IPS-20b (cell line): ENCODE data around the gene HSPD1.
A peak's percentile ranks its signal among the peaks of the same experiment; 100 is the strongest.

Experiments
- H3K27ac ChIP-seq: one replicate; pipeline ENCODE4 v1.5.1; 2013; ENCODE audit warnings: low read length
- H3K27me3 ChIP-seq: 2 replicates; pipeline ENCODE4 v1.6.1; 2013; ENCODE audit warnings: mild to moderate bottlenecking, low read length, inconsistent platforms; ENCODE audit not compliant: insufficient read depth
- H3K36me3 ChIP-seq: 2 replicates; pipeline ENCODE4 v1.6.1; 2013; ENCODE audit warnings: low read depth, mild to moderate bottlenecking, inconsistent platforms, low read length, moderate library complexity; ENCODE audit not compliant: insufficient read depth
- H3K4me1 ChIP-seq: 2 replicates; pipeline ENCODE4 v1.6.1; 2013; ENCODE audit warnings: mild to moderate bottlenecking, control low read depth, inconsistent platforms, low read length, moderate library complexity; ENCODE audit not compliant: insufficient read depth
- H3K4me3 ChIP-seq: 2 replicates; pipeline ENCODE4 v1.5.1; 2013; ENCODE audit warnings: mild to moderate bottlenecking, low read length, inconsistent platforms
- H3K9ac ChIP-seq: 2 replicates; pipeline ENCODE4 v1.6.1; 2013; ENCODE audit warnings: low read depth, mild to moderate bottlenecking, inconsistent platforms, low read length, moderate library complexity
- H3K9me3 ChIP-seq: 2 replicates; pipeline ENCODE4 v1.6.1; 2013; ENCODE audit warnings: mild to moderate bottlenecking, low read depth, low read length, inconsistent platforms; ENCODE audit not compliant: insufficient read depth

The HSPD1 gene

DNA sequence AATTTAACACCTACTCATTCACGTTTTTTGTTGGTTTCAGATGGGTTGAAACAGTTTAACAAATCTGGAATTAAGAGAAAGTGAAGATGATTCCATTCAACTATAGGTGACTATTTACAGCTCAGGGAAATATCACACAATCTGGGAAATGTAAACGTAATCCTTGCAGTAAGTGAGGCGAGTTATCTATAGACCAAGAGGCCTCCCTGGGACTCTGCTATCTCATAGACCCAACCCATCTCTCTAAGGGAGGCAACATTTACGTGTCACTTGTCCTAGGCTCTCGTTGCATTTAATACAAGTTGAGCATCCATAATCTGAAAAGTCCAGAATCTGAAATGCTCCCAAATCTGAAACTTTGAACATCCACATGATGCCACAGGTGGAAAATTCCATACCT is 14.3 kb upstream of the HSPD1 start:
- Histone ChIP-seq H3K36me3 (no peaks in the 10 kb centered on the region), H3K9ac (no peak overlapping the region), H3K27me3 (no peaks in the 10 kb centered on the region), H3K9me3 (no peaks in the 10 kb centered on the region), H3K4me1 (peaks cover 14% of the 10 kb centered on the region), H3K4me3 (no peak overlapping the region), H3K27ac (no peak overlapping the region)

DNA sequence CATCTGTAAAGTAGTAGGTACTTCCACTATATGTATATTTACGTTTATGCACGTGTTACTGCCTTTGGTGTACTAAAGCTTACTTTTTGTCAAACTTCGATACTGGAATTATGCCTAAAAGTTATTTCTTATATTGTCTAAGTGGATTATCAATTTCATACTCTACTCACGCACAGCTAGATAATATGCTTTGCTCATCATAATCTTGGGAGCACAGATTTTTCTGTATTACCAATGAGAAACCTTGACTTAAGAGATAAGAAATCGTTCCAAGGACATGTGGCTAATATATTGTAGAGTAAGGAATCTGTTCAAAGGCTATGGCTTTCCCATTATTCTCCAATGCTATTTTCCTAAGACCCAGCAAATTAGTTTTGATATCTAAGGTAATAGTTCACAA is 7.0 kb upstream of the HSPD1 start:
- peaks cover 41% of the 10 kb centered on the region for H3K36me3 ChIP-seq

DNA sequence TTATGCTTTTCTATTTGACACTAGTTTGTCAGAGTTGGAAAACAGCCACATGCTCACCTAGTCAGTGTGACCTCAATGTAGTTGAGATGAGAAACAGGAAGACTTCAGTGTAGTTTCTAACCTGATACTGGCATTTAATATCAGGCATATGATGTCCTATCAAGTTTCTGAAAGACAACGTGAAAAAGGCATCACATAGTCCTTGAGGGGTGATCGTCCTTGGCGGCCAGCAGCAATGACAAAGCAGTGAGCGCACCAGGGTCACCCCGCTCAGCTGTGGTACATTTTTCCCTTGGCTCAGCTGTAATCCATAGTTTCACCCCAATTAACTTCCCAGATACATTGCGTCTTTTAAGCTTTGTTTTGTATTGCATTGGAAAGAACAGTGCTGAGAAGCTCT is 4.9 kb upstream of the HSPD1 start:
- Histone ChIP-seq H3K27ac (no peak overlapping the region), H3K36me3 (peaks cover 42% of the 10 kb centered on the region), H3K4me3 (no peak overlapping the region), H3K27me3 (no peaks in the 10 kb centered on the region), H3K9ac (no peak overlapping the region), H3K4me1 (peaks cover 5% of the 10 kb centered on the region; the same call in 1 of the 2 replicates), H3K9me3 (no peaks in the 10 kb centered on the region)

More for the DNA sequence above, 7.0 kb upstream of the HSPD1 start:
- Histone ChIP-seq H3K27ac (no peak overlapping the region), H3K9ac (no peak overlapping the region), H3K4me1 (peaks cover 4% of the 10 kb centered on the region; the same call in 1 of the 2 replicates), H3K27me3 (no peaks in the 10 kb centered on the region), H3K9me3 (no peaks in the 10 kb centered on the region), H3K4me3 (no peak overlapping the region)

DNA sequence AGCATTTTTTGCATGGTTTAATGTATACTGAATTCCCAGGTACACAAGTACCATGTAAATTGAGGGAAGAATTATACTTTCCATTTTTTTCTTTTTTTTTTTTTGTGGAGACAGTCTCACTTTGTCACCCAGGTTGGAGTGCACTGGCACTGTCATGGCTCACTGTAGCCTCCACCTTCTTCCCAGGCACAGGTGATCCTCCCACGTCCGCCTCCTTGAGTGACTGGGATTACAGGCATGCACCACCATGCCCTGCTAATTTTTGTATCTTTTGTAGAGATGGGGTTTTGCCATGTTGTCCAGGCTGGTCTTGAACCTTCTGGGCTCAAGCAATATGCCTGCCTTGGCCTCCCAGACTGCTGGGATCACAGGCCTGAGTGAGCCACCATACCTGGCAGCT is 4.4 kb upstream of the HSPD1 start:
- no peak overlapping the region for H3K9ac ChIP-seq
- no peaks in the 10 kb centered on the region for H3K9me3 ChIP-seq
- H3K4me1 ChIP-seq: peaks cover 5% of the 10 kb centered on the region; the same call in 1 of the 2 replicates
- H3K27ac ChIP-seq: no peak overlapping the region
- no peaks in the 10 kb centered on the region for H3K27me3 ChIP-seq
- H3K36me3 ChIP-seq: peaks cover 42% of the 10 kb centered on the region
- no peak overlapping the region for H3K4me3 ChIP-seq

DNA sequence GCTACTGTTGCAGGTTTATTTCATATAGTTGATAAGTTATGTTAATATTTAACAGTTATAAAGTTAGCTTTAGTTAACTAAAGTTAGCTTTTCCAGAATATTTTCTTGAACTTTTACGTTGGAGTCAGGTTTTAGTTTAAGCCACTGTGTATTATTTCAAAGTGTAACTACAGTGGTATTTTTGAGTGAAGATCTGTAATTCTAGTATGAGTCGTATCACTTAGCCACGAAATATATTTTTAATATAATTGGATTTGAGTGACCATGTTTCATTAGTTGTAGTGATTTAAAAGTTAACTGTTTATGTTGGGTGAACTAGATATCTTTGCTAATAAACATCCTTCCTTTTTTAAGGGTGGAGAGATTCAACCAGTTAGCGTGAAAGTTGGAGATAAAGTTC is 3.0 kb upstream of the HSPD1 start:
- H3K4me1 ChIP-seq: peaks cover 7% of the 10 kb centered on the region; the same call in 1 of the 2 replicates
- peaks cover 53% of the 10 kb centered on the region for H3K36me3 ChIP-seq
- no peaks in the 10 kb centered on the region for H3K9me3 ChIP-seq
- H3K27me3 ChIP-seq: no peaks in the 10 kb centered on the region
- peak overlapping the region; percentile 98; the same call in 1 of the 2 replicates for H3K9ac ChIP-seq
- no peak overlapping the region for H3K27ac ChIP-seq
- H3K4me3 ChIP-seq: peak overlapping the region; percentile 90

DNA sequence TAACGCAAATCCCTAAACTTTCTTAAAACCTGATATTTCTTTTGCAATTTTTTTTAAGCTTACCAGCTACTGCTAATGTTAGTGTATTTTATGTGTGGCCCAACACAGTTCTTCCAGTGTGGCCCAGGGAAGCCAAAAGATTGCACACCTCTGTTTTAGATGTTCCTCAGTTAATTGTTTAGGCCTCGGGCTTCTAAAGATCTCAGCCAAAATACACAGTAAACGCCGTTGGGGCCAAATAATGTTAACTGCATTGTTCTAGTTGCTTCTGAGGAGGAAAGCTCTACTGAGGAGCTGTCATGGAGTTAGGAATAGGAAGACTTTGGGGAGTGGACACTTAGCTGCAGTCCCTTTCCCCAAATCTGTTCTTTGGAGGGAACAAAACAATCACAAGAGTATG is 2.6 kb upstream of the HSPD1 start:
- H3K4me3 ChIP-seq: peak overlapping the region; percentile 90
- H3K4me1 ChIP-seq: peaks cover 11% of the 10 kb centered on the region; the same call in 1 of the 2 replicates
- H3K9ac ChIP-seq: peak overlapping the region; percentile 98; the same call in 1 of the 2 replicates
- H3K9me3 ChIP-seq: no peaks in the 10 kb centered on the region
- no peaks in the 10 kb centered on the region for H3K27me3 ChIP-seq
- peaks cover 58% of the 10 kb centered on the region for H3K36me3 ChIP-seq
- no peak overlapping the region for H3K27ac ChIP-seq

DNA sequence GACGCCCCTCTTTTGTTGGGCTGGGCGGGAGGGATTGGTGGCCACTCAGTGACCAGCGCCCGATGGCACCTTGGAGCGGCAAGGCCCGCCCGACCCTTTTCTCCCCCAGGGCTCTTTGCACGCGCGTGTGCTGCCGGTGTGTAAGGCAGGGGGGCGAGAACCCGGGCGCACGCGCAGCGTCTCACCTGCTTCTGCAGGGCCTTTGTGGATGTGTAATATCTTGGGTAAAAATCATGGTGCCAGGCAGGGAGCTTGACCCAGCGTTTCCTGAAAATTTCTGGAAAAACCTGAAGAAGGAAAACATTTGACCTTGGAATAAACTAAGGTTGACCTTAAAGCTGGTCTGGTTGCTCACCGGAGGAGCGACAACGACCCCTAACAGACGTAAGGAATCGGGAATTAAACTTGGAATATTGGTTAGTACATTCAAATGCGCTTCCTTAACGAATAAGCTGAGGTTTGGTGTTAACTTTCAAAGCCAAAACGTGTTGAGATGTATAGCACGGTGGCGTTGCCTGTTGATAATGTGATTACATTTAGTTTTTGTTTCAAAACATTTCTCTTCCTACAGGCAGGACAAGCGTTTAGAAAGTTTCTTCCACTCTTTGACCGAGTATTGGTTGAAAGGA is 977 bp upstream of the HSPD1 start:
- Histone ChIP-seq H3K36me3 (peaks cover 69% of the 10 kb centered on the region), H3K4me1 (peaks cover 15% of the 10 kb centered on the region; the same call in 1 of the 2 replicates), H3K9me3 (no peaks in the 10 kb centered on the region), H3K4me3 (peak overlapping the region; percentile 90), H3K9ac (peak overlapping the region; percentile 98), H3K27ac (peak overlapping the region; percentile 87), H3K27me3 (no peaks in the 10 kb centered on the region)

DNA sequence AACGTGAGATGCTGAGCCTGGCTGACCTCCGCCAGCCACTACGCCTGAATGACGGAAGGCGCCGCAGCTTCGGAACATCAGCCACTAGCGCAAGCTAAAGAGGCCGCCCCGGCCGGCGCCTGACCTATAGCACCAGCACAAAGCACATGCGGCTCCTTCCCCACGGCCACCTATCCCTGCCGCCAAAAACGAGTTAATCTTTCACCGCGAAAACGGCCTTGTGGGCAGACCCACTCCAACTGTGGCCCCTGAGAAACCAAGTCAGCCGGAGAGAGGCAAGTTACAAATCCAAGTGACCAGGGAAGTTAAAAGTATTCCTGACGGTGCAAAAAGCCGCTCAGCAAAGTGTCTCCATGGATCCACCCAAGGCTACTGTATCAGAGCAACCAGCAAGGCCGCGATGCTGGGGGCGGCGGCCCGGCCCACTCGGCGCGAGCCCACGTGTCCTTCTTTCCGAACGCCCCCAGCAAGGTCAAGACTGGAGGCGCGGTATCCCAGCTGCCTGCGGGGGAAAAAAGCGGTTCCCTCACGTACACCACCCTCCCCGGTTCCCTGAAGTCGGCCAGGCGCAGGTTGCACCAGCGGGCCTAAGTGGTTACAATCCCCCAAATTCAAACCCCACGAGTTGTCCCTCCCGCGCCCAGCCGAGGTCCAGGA is 575 bp downstream of the HSPD1 start:
- Histone ChIP-seq H3K9ac (peak overlapping the region; percentile 98), H3K4me3 (peak overlapping the region; percentile 90), H3K4me1 (peaks cover 15% of the 10 kb centered on the region; the same call in 1 of the 2 replicates), H3K27ac (peak overlapping the region; percentile 87), H3K27me3 (no peaks in the 10 kb centered on the region), H3K9me3 (no peaks in the 10 kb centered on the region), H3K36me3 (peaks cover 72% of the 10 kb centered on the region)

DNA sequence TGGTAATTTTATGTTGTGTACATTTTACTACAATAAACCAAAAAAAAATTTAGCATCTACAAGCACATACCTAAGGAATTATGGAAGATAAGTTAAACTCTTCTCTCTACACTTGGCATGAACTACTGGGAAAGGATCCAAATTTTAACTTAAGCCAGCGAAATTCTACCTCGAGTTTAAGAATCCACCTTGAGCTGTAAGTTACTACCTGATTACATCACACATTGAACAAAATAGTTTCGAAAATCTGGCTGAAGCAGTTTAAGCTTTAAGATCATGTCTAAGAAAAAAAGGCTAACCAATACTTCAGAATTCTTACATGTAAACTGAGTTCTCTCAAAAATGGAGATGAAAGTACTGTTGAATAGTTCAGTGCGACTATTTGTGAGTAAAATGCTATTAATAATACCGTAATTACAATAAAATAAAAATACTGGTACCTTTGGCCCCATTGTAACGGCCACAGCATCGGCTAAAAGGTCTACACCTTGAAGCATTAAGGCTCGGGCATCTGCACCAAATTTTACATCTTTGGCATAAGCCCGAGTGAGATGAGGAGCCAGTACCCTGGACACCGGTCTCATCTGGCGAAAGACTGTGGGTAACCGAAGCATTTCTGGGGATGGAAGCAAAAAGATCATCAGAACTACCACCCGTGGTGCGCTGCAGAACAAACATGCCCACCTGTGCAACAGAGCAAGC is 1.3 kb downstream of the HSPD1 start:
- Histone ChIP-seq H3K27me3 (no peaks in the 10 kb centered on the region), H3K27ac (peak overlapping the region; percentile 87), H3K4me3 (peak overlapping the region; percentile 90), H3K9ac (peak overlapping the region; percentile 98), H3K9me3 (no peaks in the 10 kb centered on the region), H3K36me3 (peaks cover 72% of the 10 kb centered on the region), H3K4me1 (peaks cover 15% of the 10 kb centered on the region; the same call in 1 of the 2 replicates)

DNA sequence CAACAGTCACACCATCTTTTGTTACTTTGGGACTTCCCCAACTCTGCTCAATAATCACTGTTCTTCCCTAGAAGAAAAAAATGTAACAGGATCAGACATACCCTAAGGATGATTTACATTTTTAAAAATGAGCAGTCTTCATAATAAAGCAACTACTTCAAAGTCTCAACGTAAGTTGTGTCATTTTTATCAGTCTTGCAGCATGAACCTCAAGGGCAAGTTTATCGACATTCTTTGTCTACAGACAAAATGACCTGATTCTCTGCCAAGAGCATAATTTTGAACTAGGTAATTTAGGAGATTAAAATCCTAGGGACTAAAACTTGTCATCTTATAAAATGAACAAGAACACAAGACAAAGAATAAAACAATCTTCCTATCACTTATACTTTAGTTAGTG is 2.3 kb downstream of the HSPD1 start:
- Histone ChIP-seq H3K9ac (peak overlapping the region; percentile 98), H3K27ac (no peak overlapping the region), H3K4me3 (peak overlapping the region; percentile 90), H3K4me1 (peaks cover 15% of the 10 kb centered on the region; the same call in 1 of the 2 replicates), H3K9me3 (no peaks in the 10 kb centered on the region), H3K36me3 (peaks cover 72% of the 10 kb centered on the region), H3K27me3 (no peaks in the 10 kb centered on the region)

DNA sequence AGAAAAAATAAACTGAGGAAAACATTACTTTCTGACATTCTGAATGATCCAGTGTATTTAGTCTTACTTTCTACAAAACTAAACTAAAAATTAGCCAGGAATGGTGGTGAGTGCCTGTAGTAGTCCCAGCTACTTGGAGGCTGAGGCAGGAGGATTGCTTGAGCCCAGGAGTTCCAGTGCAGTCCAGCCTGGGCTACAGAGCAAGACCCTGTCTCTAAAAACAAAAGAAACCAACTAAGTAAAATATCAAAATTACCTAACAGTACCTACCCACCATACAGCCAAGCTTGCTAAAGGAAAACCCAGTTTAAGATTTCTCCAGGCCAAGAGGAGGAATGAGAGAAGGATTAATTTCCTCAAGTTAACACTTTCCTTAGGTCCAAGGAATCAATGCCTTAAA is 2.9 kb downstream of the HSPD1 start:
- Histone ChIP-seq H3K36me3 (peaks cover 72% of the 10 kb centered on the region), H3K9ac (peak overlapping the region; percentile 98; the same call in 1 of the 2 replicates), H3K27me3 (no peaks in the 10 kb centered on the region), H3K4me1 (peaks cover 11% of the 10 kb centered on the region; the same call in 1 of the 2 replicates), H3K4me3 (peak overlapping the region; percentile 90), H3K9me3 (no peaks in the 10 kb centered on the region), H3K27ac (no peak overlapping the region)
